K562 (cell line): ENCODE data around the gene TNIP1. TPM values are rescaled to one million over a fixed set of nuclear protein-coding genes. Genes with fewer than 3 reads are reported as not detected.

ENCODE experiments used
- ATAC-seq: fragments of 200-7000 bp; cut with Tn5 transposase; 3 replicates; pipeline ENCODE4 v1.9.1; 2020; ENCODE audit warnings: moderate library complexity
- BruUV-seq: library from RNA; stranded (reverse); fragments of 400-500 nt; replicated peaks from 2 replicates; lab custom pipeline; 2021; lab: Mats Ljungman, UMichigan
- CTCF ChIA-PET: fragments of 300-600 bp; formaldehyde crosslinking; extraction: SDS; loops from one replicate; lab custom pipeline; 2021; ENCODE audit warnings: low intra/inter-chr PET ratio; lab: Yijun Ruan, JAX
- POLR2A ChIA-PET: fragments of 300-600, 350-650 bp; sonication (Branson Sonifier 250); formaldehyde crosslinking; extraction: SDS; loops from one replicate; lab custom pipeline; 2021; ENCODE audit warnings: antibody characterized with exemption, inconsistent platforms; lab: Yijun Ruan, JAX
- DNase-seq, 4 experiments: peaks; one replicate each; pipeline versions ENCODE4 v3.0.0 to v3.0.0-alpha.2; 2011 to 2018; ENCODE audit warnings: low spot score in 3 of 4, mixed read lengths in 3 of 4; ENCODE audit errors: extremely low read depth in 1 of 4
- FAIRE-seq: peaks from 2 replicates; lab custom pipeline; 2011; peaks lifted over from hg19 to GRCh38; lab: Jason Lieb, UNC
- H2AFZ ChIP-seq: 2 replicates; pipeline ENCODE4 v1.6.0; 2011; ENCODE audit warnings: low read depth, low read length, control low read depth, inconsistent platforms
- H3K27ac ChIP-seq: fragments of 200-600 bp; 3 replicates; pipeline ENCODE4 v1.8.0; 2011; ENCODE audit warnings: low read depth, mild to moderate bottlenecking, control low read depth, inconsistent platforms, low read length, moderate library complexity, mixed read lengths; ENCODE audit errors: extremely low read depth
- H3K27me3 ChIP-seq, 2 experiments: fragments of 300-600 bp in 1 of 2; 2 replicates in 1 of 2; 3 replicates in 1 of 2; pipeline versions ENCODE4 v1.6.0 to v1.8.0; 2011; ENCODE audit warnings: inconsistent platforms in 2 of 2, low read length in 2 of 2, mild to moderate bottlenecking in 1 of 2, mixed read lengths in 1 of 2, moderate library complexity in 1 of 2; ENCODE audit not compliant: control insufficient read depth in 2 of 2, insufficient read depth in 2 of 2
- H3K36me3 ChIP-seq: fragments of 300-600 bp; 3 replicates; pipeline ENCODE4 v1.8.0; 2011; ENCODE audit warnings: mild to moderate bottlenecking, low read length, inconsistent platforms; ENCODE audit not compliant: control insufficient read depth, insufficient read depth
- H3K4me1 ChIP-seq, 2 experiments: fragments of 200-600 bp in 1 of 2; replicated peaks in 1 of 2; 2 replicates in 1 of 2; 3 replicates in 1 of 2; pipeline versions ENCODE4 v1.5.1 to v1.8.0; 2011; ENCODE audit warnings: inconsistent platforms in 2 of 2, low read length in 2 of 2, mild to moderate bottlenecking in 1 of 2, mixed read lengths in 1 of 2, moderate library complexity in 1 of 2; ENCODE audit not compliant: control insufficient read depth in 2 of 2, insufficient read depth in 2 of 2
- H3K4me2 ChIP-seq: 2 replicates; pipeline ENCODE4 v1.6.1; 2011; ENCODE audit warnings: low read length, control low read depth, inconsistent platforms, mixed read lengths; ENCODE audit not compliant: insufficient read depth
- H3K4me3 ChIP-seq: fragments of 200-600 bp; sonication (generic), shearing (Covaris generic); 2 replicates; pipeline ENCODE4 v1.5.1; 2016; ENCODE audit warnings: control low read depth, inconsistent platforms
- H3K79me2 ChIP-seq: fragments of 200-600 bp; 3 replicates; pipeline ENCODE4 v1.8.0; 2011; ENCODE audit warnings: low read length, inconsistent platforms; ENCODE audit not compliant: control insufficient read depth, insufficient read depth
- H3K9ac ChIP-seq, 2 experiments: 2 replicates each; pipeline versions ENCODE4 v1.6.0 to v1.6.1; 2011; ENCODE audit warnings: low read depth in 2 of 2, low read length in 2 of 2, control low read depth in 1 of 2, inconsistent platforms in 1 of 2, mild to moderate bottlenecking in 1 of 2, mixed read lengths in 1 of 2; ENCODE audit not compliant: insufficient read depth in 1 of 2
- H3K9me1 ChIP-seq: one replicate; pipeline ENCODE4 v1.6.0; 2011; ENCODE audit warnings: inconsistent platforms, mild to moderate bottlenecking, low read length, moderate library complexity; ENCODE audit not compliant: control insufficient read depth, insufficient read depth
- H3K9me3 ChIP-seq: replicated peaks from 2 replicates; pipeline ENCODE4 v1.5.1; 2011; ENCODE audit warnings: low read depth, low read length, inconsistent platforms; ENCODE audit not compliant: control insufficient read depth, insufficient read depth
- H4K20me1 ChIP-seq: replicated peaks from 2 replicates; pipeline ENCODE4 v1.6.1; 2011; ENCODE audit warnings: low read length, inconsistent platforms, mixed read lengths; ENCODE audit not compliant: control insufficient read depth, insufficient read depth
- EGR1 ChIP-seq: fragments of 450-650 bp; conservative IDR thresholded peaks from 2 replicates; pipeline ENCODE4 v1.6.1; 2017; ENCODE audit warnings: mild to moderate bottlenecking
- KDM1A ChIP-seq, 2 experiments: fragments of 450-650 bp; IDR thresholded peaks; 2 replicates each; pipeline ENCODE4 v1.6.1; 2016; ENCODE audit warnings: mild to moderate bottlenecking in 2 of 2
- RBFOX2 ChIP-seq: fragments of 200-400 bp; formaldehyde crosslinking; IDR thresholded peaks from 2 replicates; pipeline ENCODE4 v1.6.1; 2017; ENCODE audit warnings: low read depth, mild to moderate bottlenecking, low read length, moderate library complexity
- SREBF2 ChIP-seq: sonication (generic); formaldehyde crosslinking; IDR thresholded peaks from 2 replicates; pipeline ENCODE4 v1.4.0; 2020; ENCODE audit warnings: mild to moderate bottlenecking, missing genetic modification reagents
- WGBS: fragments of 100-300 bp; shearing (Covaris generic); methylation state at CpG from one replicate; pipeline ENCODE4 v1.1.6; 2016; ENCODE audit warnings: low coverage, mixed read lengths; ENCODE audit not compliant: insufficient coverage; ENCODE audit errors: missing lambda C conversion rate; 5-methylcytosine and 5-hydroxymethylcytosine counted together
- in situ Hi-C: fragments of 300-500 bp; cut with MboI; formaldehyde crosslinking; loops from 4 replicates; pipeline ENCODE4 v1.15.0; 2018; ENCODE audit warnings: inconsistent platforms, mixed read lengths
- intact Hi-C: fragments of 100-400 bp; cut with micrococcal nuclease; formaldehyde crosslinking; loops from 2 replicates; pipeline ENCODE4 v1.14.2; 2022
- polyA plus RNA-seq, 8 experiments: library from polyadenylated mRNA; depleted of rRNA in 4 of 8; stranded (reverse) in 5 of 8; unstranded in 3 of 8; fragments of >200 nt; fragmentation: Nextera tagmentation in 2 of 8; fragmentation: Illumina TruSeq in 1 of 8; extraction: Ambion mirVana in 2 of 8; extraction: Trizol in 1 of 8; gene quantifications; 2 replicates each; pipeline versions ENCODE4 v1.2.1 to v1.2.3, GENCODE V29; 2011 to 2014; ENCODE audit warnings: inconsistent platforms in 1 of 8, missing spikeins in 1 of 8
- total RNA-seq, 7 experiments: library from RNA; depleted of rRNA in 6 of 7; stranded (reverse); fragments of >200 nt in 6 of 7; fragmentation: Illumina TruSeq in 2 of 7; extraction: Trizol in 2 of 7; gene quantifications; 2 replicates each; pipeline versions ENCODE4 v1.2.1 to v1.2.3, GENCODE V29; 2011 to 2021; ENCODE audit warnings: low replicate concordance in 1 of 7
- TF ChIP-seq, protein P1 (sequence below): sonication (generic); formaldehyde crosslinking; IDR thresholded peaks from 2 replicates; pipeline ENCODE4 v1.8.0; 2022; ENCODE audit warnings: missing genetic modification reagents, mild to moderate bottlenecking, moderate library complexity, borderline replicate concordance

TNIP1 gene
- total and polyA plus RNA-seq, 9 of the 15 experiments (the other 6 are each of a cell fraction or from before 2014, with no cell fraction given): 0.46 to 41.0 (median 24.6) TPM

DNA sequence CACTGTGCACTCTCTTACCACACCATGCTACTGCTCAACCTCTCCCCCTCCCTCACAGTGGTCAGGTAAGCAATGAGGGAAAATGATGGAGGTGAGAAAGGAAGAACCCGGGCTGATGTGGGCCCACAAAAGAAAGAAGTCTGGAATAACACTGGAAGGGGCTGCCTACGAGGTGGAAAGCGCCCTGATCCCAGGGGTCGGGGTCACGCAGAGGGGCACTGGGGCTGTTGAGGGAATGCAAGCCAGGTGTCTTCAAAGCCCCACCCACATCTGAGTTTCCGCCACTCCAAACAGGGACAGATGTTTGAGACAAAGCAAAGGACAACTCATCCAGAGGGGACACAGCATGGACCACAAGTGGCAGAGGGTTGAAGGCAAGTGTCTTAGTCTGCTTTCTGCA, 4.2 kb downstream of the TNIP1 start:
- H3K4me3 ChIP-seq: no peak overlapping the region
- H3K36me3 ChIP-seq: peaks cover 24% of the 10 kb centered on the region; the same call in 2 of the 3 replicates
- FAIRE-seq: no peak
- peaks cover 11% of the 10 kb centered on the region for H4K20me1 ChIP-seq
- no peak overlapping the region for H3K27ac ChIP-seq
- H3K4me1 ChIP-seq: peaks cover 14 to 19% of the 10 kb centered on the region in 2 experiments; a peak in 4 of 5 replicates
- ChIA-PET POLR2A (no interaction called here), CTCF (no interaction called here)
- in situ Hi-C loops: no loop called here
- no TSS peak for BruUV-seq
- no peak overlapping the region for H2AFZ ChIP-seq
- no peak for DNase-seq
- intact Hi-C loops: no loop called here
- H3K9ac ChIP-seq: no peak overlapping the region
- no peaks in the 10 kb centered on the region for H3K27me3 ChIP-seq
- H3K9me3 ChIP-seq: no peaks in the 10 kb centered on the region
- H3K9me1 ChIP-seq: peaks cover 5% of the 10 kb centered on the region
- WGBS: 80% methylated on average over 6 of the region's 6 CpGs
- H3K79me2 ChIP-seq: peaks cover 91% of the 10 kb centered on the region
- peak in 1 of 2 experiments; percentile 23; a peak in 1 of 4 replicates for TF ChIP-seq KDM1A (IDR thresholded peaks at IDR 0.05)
- TF ChIP-seq, protein P1, sequence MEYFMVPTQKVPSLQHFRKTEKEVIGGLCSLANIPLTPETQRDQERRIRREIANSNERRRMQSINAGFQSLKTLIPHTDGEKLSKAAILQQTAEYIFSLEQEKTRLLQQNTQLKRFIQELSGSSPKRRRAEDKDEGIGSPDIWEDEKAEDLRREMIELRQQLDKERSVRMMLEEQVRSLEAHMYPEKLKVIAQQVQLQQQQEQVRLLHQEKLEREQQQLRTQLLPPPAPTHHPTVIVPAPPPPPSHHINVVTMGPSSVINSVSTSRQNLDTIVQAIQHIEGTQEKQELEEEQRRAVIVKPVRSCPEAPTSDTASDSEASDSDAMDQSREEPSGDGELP: no peak
- H3K4me2 ChIP-seq: no peak overlapping the region
- ATAC-seq: no peak

DNA sequence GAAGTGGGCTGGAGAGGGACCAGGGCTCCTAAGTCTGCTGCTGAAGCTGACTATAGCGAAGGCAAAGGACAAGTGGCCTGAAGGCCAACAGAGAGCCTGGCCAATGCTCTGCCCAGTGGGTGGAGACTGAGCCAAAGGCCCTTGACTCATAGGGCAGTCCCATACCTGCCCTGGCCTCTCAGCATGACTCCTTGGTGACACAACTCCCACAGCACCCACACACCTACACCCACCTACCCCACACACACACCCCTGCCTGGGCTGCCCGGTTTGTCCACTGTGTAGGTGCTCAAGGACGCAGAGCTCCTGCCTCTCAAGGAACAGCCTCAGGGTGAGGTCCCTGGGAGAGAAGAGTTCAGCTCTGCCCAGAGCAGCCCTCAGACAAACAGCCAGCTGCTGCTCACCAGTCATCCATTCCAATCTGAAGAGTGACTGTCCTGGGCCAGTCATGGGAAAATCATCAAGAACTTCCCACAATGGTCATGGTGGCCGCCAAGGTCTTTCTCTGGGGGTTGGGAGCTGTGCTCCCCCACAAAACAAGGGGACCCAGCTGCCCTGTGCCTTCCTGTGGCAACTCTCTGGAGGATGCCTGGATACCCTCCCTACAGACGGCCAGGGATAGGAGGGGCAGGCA, 5.0 kb downstream of the TNIP1 start:
- no peak overlapping the region for H3K4me3 ChIP-seq

More for the DNA sequence above, 5.0 kb downstream of the TNIP1 start:
- Histone ChIP-seq H4K20me1 (peaks cover 13% of the 10 kb centered on the region), H3K9ac (peak overlapping the region in 1 of 2 experiments; percentile 84; a peak in 2 of 4 replicates), H2AFZ (no peak overlapping the region), H3K79me2 (peaks cover 86% of the 10 kb centered on the region), H3K4me1 (peaks cover 14 to 15% of the 10 kb centered on the region in 2 experiments; a peak in 4 of 5 replicates), H3K27me3 (no peaks in the 10 kb centered on the region), H3K27ac (no peak overlapping the region), H3K9me3 (no peaks in the 10 kb centered on the region), H3K36me3 (peaks cover 24% of the 10 kb centered on the region; the same call in 2 of the 3 replicates), H3K9me1 (peaks cover 5% of the 10 kb centered on the region), H3K4me2 (no peak overlapping the region)
- no TSS peak for BruUV-seq
- DNase-seq (no peak), ATAC-seq (no peak), FAIRE-seq (no peak)
- 77% methylated on average over 4 of the region's 5 CpGs for WGBS
- ChIA-PET CTCF (no interaction called here), POLR2A (interaction anchor here (1.1 kb wide), 1 partner anchor 23 kb away, joined by 4 read pairs; no protein-coding TSS in a partner anchor)
- TF ChIP-seq EGR1 (peak; percentile 84), SREBF2 (CRISPR knock-in tag) (no peak), RBFOX2 (0 out of 2 replicates have a peak, but pooled peaks have one; percentile 21)
- in situ Hi-C loops: no loop called here
- intact Hi-C loops: no loop called here
